GM23248 (cell line): ENCODE results near the gene NR2C1.

Experiments
- EZH2 ChIP-seq: fragments of 200-600 bp; sonication (generic); IDR thresholded peaks from 2 replicates; pipeline ENCODE4 v1.6.1; 2018; ENCODE audit warnings: antibody characterized with exemption, mild to moderate bottlenecking; ENCODE audit not compliant: insufficient read depth, poor library complexity, severe bottlenecking
- EZH2phosphoT487 ChIP-seq: fragments of 200-600 bp; sonication (generic); IDR thresholded peaks from 2 replicates; pipeline ENCODE4 v1.6.1; 2018; ENCODE audit warnings: antibody characterized with exemption, moderate library complexity, mild to moderate bottlenecking, low read depth; ENCODE audit not compliant: insufficient read depth

DNA sequence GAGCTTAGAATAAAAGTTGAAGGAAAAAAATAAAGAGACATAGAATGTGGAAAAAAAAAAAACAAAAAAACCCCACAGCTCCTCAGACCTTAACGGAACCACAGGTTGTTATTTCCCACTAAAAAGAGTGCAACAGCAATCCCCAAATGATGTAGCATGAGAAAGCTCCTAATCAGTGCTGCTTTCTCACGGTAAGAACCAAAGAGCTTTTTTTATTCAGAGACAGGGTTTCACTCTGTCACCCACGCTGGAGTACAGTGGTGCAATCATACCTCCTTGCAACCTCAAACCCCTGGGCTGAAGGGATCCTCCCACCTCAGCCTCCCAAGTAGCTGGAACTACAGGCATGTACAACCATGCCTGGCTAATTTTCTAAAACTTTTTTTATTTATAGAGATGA, 83.2 kb downstream of the NR2C1 start:
- TF ChIP-seq EZH2phosphoT487 (no peak), EZH2 (no peak)
